Measurements from ENCODE around the gene SFSWAP. TPM values are rescaled to one million over a fixed set of nuclear protein-coding genes. Genes with fewer than 3 reads are reported as not detected.

SFSWAP gene
- total and polyA plus RNA-seq, 2 of the 8 experiments (the other 6 are each of a cell fraction or from before 2014, with no cell fraction given): 36.5 to 49.5 TPM

DNA sequence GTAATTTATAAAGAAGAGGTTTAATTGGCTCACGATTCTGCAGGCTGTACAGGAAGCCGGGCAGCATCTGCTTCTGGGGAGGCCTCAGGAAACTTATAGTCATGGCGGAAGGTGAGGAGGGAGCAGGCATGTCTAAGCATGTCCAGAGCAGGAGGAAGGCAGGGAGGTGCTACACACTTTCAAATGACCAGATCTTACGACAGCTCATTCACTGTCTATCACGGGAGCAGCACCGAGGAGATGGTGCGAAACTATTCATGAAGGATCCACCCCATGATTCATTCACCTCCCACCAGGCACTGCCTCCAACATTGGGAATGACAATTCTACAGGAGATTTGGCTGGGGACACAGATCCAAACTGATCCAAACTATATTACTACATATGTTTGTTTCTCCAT lies 10.0 kb downstream of the SFSWAP start:
- Histone ChIP-seq H2BK12ac (ENCODE audit: low read depth, low read length) (peak overlapping the region; percentile 75; the same call in 1 of the 2 replicates), H4K8ac (ENCODE audit: extremely low read depth, insufficient read depth, low read length) (no peak overlapping the region), H3K18ac (ENCODE audit: extremely low read depth, low read length) (peak overlapping the region; percentile 63; the same call in 1 of the 2 replicates), H2AK5ac (ENCODE audit: low read depth, low read length) (0 out of 2 replicates have a peak overlapping the region, but pooled peaks have one; percentile 82), H4K91ac (replicated peaks; ENCODE audit: insufficient read length, low read length) (peak overlapping the region; percentile 95), H3K79me2 (ENCODE audit: control insufficient read depth in 1 of 2, insufficient read depth in 2 of 2, low read length in 2 of 2) (peaks cover 0 to 38% of the 10 kb centered on the region in 2 experiments; a peak in 2 of 4 replicates), H3K36me3 (ENCODE audit: control insufficient read depth in 2 of 4, insufficient read depth in 4 of 4, low read length in 3 of 4) (peaks cover 10 to 61% (median 37%) of the 10 kb centered on the region in 4 experiments; a peak in 7 of 8 replicates), H3K4ac (replicated peaks; ENCODE audit: insufficient read length, low read depth, low read length) (no peak overlapping the region), H2BK5ac (ENCODE audit: low read depth, low read length) (peak overlapping the region; percentile 92), H3K23ac (ENCODE audit: insufficient read length) (no peak overlapping the region), H3K4me1 (replicated peaks in 1 of 4; ENCODE audit: control insufficient read depth in 3 of 4, insufficient read depth in 4 of 4, low read length in 3 of 4) (peaks cover 12 to 20% (median 16%) of the 10 kb centered on the region in 4 experiments), H3K27ac (ENCODE audit: low read depth, low read length) (0 out of 2 replicates have a peak overlapping the region, but pooled peaks have one; percentile 49), H2BK20ac (ENCODE audit: low read length) (no peak overlapping the region), H4K20me1 (replicated peaks in 1 of 2; ENCODE audit: control insufficient read depth in 1 of 2, insufficient read depth in 2 of 2, low read length in 2 of 2) (no peaks in the 10 kb centered on the region), H3K9me3 (ENCODE audit: insufficient read depth in 2 of 2, low read depth in 1 of 2, low read length in 1 of 2) (no peaks in the 10 kb centered on the region), H3K4me3 (ENCODE audit: extremely low read depth in 1 of 4, insufficient read depth in 2 of 4, low read depth in 3 of 4, low read length in 4 of 4) (no peak overlapping the region), H3K27me3 (replicated peaks in 1 of 4; ENCODE audit: control insufficient read depth in 3 of 4, extremely low read depth in 1 of 4, insufficient read depth in 3 of 4, low read length in 3 of 4) (no peaks in the 10 kb centered on the region), H4K5ac (ENCODE audit: insufficient read length, low read depth, low read length) (peak overlapping the region; percentile 36), H2BK120ac (replicated peaks; ENCODE audit: low read depth, low read length) (no peak overlapping the region), H3K9ac (replicated peaks in 1 of 4; ENCODE audit: extremely low read depth in 1 of 4, low read depth in 3 of 4, low read length in 3 of 4) (no peak overlapping the region), H3K4me2 (ENCODE audit: insufficient read depth in 1 of 2, low read depth in 2 of 2, low read length in 2 of 2) (no peak overlapping the region), H2BK15ac (ENCODE audit: low read length) (peak overlapping the region; percentile 89; the same call in 1 of the 2 replicates), H3K14ac (ENCODE audit: insufficient read length) (no peak overlapping the region), H3K56ac (replicated peaks; ENCODE audit: insufficient read length, low read depth, low read length) (no peak overlapping the region), H3K79me1 (ENCODE audit: low read depth, low read length) (peaks cover 2% of the 10 kb centered on the region; the same call in 1 of the 2 replicates), H3K23me2 (ENCODE audit: low read depth, low read length) (0 out of 2 replicates have a peak, but pooled peaks cover 1% of the 10 kb centered on the region), H2AFZ (ENCODE audit: low read length) (no peak overlapping the region)
- no peak for TF ChIP-seq EZH2 (IDR thresholded peaks at IDR 0.05; ENCODE audit: low read depth, low read length, severe bottlenecking)
- TF ChIP-seq CHD1 (IDR thresholded peaks at IDR 0.05; ENCODE audit: low read depth, low read length): no peak
- no peak for TF ChIP-seq PHF8 (conservative IDR thresholded peaks at IDR 0.05; ENCODE audit: low read depth, low read length)
- no peak for TF ChIP-seq BCL11A (IDR thresholded peaks at IDR 0.05; ENCODE audit: low read depth in 2 of 2, low read length in 2 of 2)
- TF ChIP-seq YY1 (IDR thresholded peaks at IDR 0.05; ENCODE audit: low read depth, low read length): no peak
- CTCF ChIA-PET (ENCODE audit: partially characterized antibody): interaction anchor here (2.2 kb wide), 1 partner anchor 34 kb away, joined by 7 read pairs; no protein-coding TSS in a partner anchor
- FAIRE-seq (no peak), DNase-seq (ENCODE audit: low read depth in 1 of 2, low spot score in 2 of 2) (no peak)
- 84% methylated on average over 7 of the region's 7 CpGs; no CpG with 5 or more reads in 1 of the 2 experiments for WGBS, 2 experiments (ENCODE audit: extremely low coverage in 1 of 2, insufficient coverage in 1 of 2, insufficient read length in 1 of 2, insufficient replicate concordance in 2 of 2, low coverage in 1 of 2, low lambda C conversion rate in 2 of 2, missing lambda C conversion rate in 1 of 2)
- POLR2A ChIA-PET (ENCODE audit: partially characterized antibody): interaction anchor here (1.0 to 2.5 kb wide), 2 partner anchors 9 to 10 kb away, joined by 3 to 10 read pairs; partner anchors contain the start of gene SFSWAP
